ENCODE measurements around the gene ATG13.

ATG13 gene

GRCh38 chr11:46633291-46634217, 16.2 kb downstream of the ATG13 start:
- Histone ChIP-seq H3K27ac (ENCODE audit: low read length) (no peak overlapping the region), H3K4me3 (ENCODE audit: low read length) (no peak overlapping the region), H3K9ac (ENCODE audit: low read length) (no peak overlapping the region), H3K4me1 (ENCODE audit: control insufficient read depth, low read depth, low read length) (no peaks in the 10 kb centered on the region), H3K9me3 (ENCODE audit: control insufficient read depth, low read depth, low read length) (no peaks in the 10 kb centered on the region), H3K27me3 (ENCODE audit: control insufficient read depth, insufficient read depth, low read length) (no peaks in the 10 kb centered on the region), H3K36me3 (ENCODE audit: control insufficient read depth, low read depth, low read length) (peaks cover 23% of the 10 kb centered on the region)

GRCh38 chr11:46635557-46636139, 18.3 kb downstream of the ATG13 start:
- Histone ChIP-seq H3K4me3 (ENCODE audit: low read length) (no peak overlapping the region), H3K9ac (ENCODE audit: low read length) (no peak overlapping the region), H3K9me3 (ENCODE audit: control insufficient read depth, low read depth, low read length) (no peaks in the 10 kb centered on the region), H3K27me3 (ENCODE audit: control insufficient read depth, insufficient read depth, low read length) (no peaks in the 10 kb centered on the region), H3K27ac (ENCODE audit: low read length) (no peak overlapping the region), H3K36me3 (ENCODE audit: control insufficient read depth, low read depth, low read length) (peaks cover 14% of the 10 kb centered on the region), H3K4me1 (ENCODE audit: control insufficient read depth, low read depth, low read length) (no peaks in the 10 kb centered on the region)

- no peaks in the 10 kb centered on the region for H3K9me3 ChIP-seq (ENCODE audit: control insufficient read depth, low read depth, low read length)
- no peak overlapping the region for H3K9ac ChIP-seq (ENCODE audit: low read length)
- H3K27ac ChIP-seq (ENCODE audit: low read length) = no peak overlapping the region
- H3K4me3 ChIP-seq (ENCODE audit: low read length) = no peak overlapping the region
- H3K27me3 ChIP-seq (ENCODE audit: control insufficient read depth, insufficient read depth, low read length) = no peaks in the 10 kb centered on the region
- H3K4me1 ChIP-seq (ENCODE audit: control insufficient read depth, low read depth, low read length) = no peaks in the 10 kb centered on the region
- peaks cover under 1% of the 10 kb centered on the region for H3K36me3 ChIP-seq (ENCODE audit: control insufficient read depth, low read depth, low read length)
These were observed 20.2 kb downstream of the ATG13 start for GRCh38 chr11:46637546-46637945.

GRCh38 chr11:46639197-46639839, 22.0 kb downstream of the ATG13 start:
- Histone ChIP-seq H3K9ac (ENCODE audit: low read length) (no peak overlapping the region), H3K4me1 (ENCODE audit: control insufficient read depth, low read depth, low read length) (no peaks in the 10 kb centered on the region), H3K27me3 (ENCODE audit: control insufficient read depth, insufficient read depth, low read length) (no peaks in the 10 kb centered on the region), H3K27ac (ENCODE audit: low read length) (no peak overlapping the region), H3K36me3 (ENCODE audit: control insufficient read depth, low read depth, low read length) (no peaks in the 10 kb centered on the region), H3K9me3 (ENCODE audit: control insufficient read depth, low read depth, low read length) (no peaks in the 10 kb centered on the region), H3K4me3 (ENCODE audit: low read length) (no peak overlapping the region)

GRCh38 chr11:46640036-46640788, 22.9 kb downstream of the ATG13 start:
- no peaks in the 10 kb centered on the region for H3K4me1 ChIP-seq (ENCODE audit: control insufficient read depth, low read depth, low read length)
- no peaks in the 10 kb centered on the region for H3K9me3 ChIP-seq (ENCODE audit: control insufficient read depth, low read depth, low read length)
- H3K9ac ChIP-seq (ENCODE audit: low read length) = no peak overlapping the region
- H3K27ac ChIP-seq (ENCODE audit: low read length) = no peak overlapping the region
- no peaks in the 10 kb centered on the region for H3K27me3 ChIP-seq (ENCODE audit: control insufficient read depth, insufficient read depth, low read length)
- no peak overlapping the region for H3K4me3 ChIP-seq (ENCODE audit: low read length)
- H3K36me3 ChIP-seq (ENCODE audit: control insufficient read depth, low read depth, low read length) = peaks cover 3% of the 10 kb centered on the region

GRCh38 chr11:46641639-46642038, 24.3 kb downstream of the ATG13 start:
- no peak overlapping the region for H3K27ac ChIP-seq (ENCODE audit: low read length)
- H3K4me1 ChIP-seq (ENCODE audit: control insufficient read depth, low read depth, low read length) = no peaks in the 10 kb centered on the region
- no peaks in the 10 kb centered on the region for H3K9me3 ChIP-seq (ENCODE audit: control insufficient read depth, low read depth, low read length)
- no peaks in the 10 kb centered on the region for H3K27me3 ChIP-seq (ENCODE audit: control insufficient read depth, insufficient read depth, low read length)
- no peak overlapping the region for H3K9ac ChIP-seq (ENCODE audit: low read length)
- peaks cover 9% of the 10 kb centered on the region for H3K36me3 ChIP-seq (ENCODE audit: control insufficient read depth, low read depth, low read length)
- no peak overlapping the region for H3K4me3 ChIP-seq (ENCODE audit: low read length)

GRCh38 chr11:46642627-46643335, 25.4 kb downstream of the ATG13 start:
- no peaks in the 10 kb centered on the region for H3K27me3 ChIP-seq (ENCODE audit: control insufficient read depth, insufficient read depth, low read length)
- no peaks in the 10 kb centered on the region for H3K9me3 ChIP-seq (ENCODE audit: control insufficient read depth, low read depth, low read length)
- H3K4me3 ChIP-seq (ENCODE audit: low read length) = no peak overlapping the region
- H3K9ac ChIP-seq (ENCODE audit: low read length) = no peak overlapping the region
- H3K36me3 ChIP-seq (ENCODE audit: control insufficient read depth, low read depth, low read length) = peaks cover 16% of the 10 kb centered on the region
- no peaks in the 10 kb centered on the region for H3K4me1 ChIP-seq (ENCODE audit: control insufficient read depth, low read depth, low read length)
- H3K27ac ChIP-seq (ENCODE audit: low read length) = no peak overlapping the region

GRCh38 chr11:46643531-46643930, 26.2 kb downstream of the ATG13 start:
- H3K9ac ChIP-seq (ENCODE audit: low read length) = no peak overlapping the region
- no peaks in the 10 kb centered on the region for H3K9me3 ChIP-seq (ENCODE audit: control insufficient read depth, low read depth, low read length)
- H3K4me3 ChIP-seq (ENCODE audit: low read length) = no peak overlapping the region
- H3K27ac ChIP-seq (ENCODE audit: low read length) = no peak overlapping the region
- no peaks in the 10 kb centered on the region for H3K27me3 ChIP-seq (ENCODE audit: control insufficient read depth, insufficient read depth, low read length)
- peaks cover 18% of the 10 kb centered on the region for H3K36me3 ChIP-seq (ENCODE audit: control insufficient read depth, low read depth, low read length)
- H3K4me1 ChIP-seq (ENCODE audit: control insufficient read depth, low read depth, low read length) = no peaks in the 10 kb centered on the region

- Histone ChIP-seq H3K27ac (ENCODE audit: low read length) (no peak overlapping the region), H3K9me3 (ENCODE audit: control insufficient read depth, low read depth, low read length) (no peaks in the 10 kb centered on the region), H3K27me3 (ENCODE audit: control insufficient read depth, insufficient read depth, low read length) (no peaks in the 10 kb centered on the region), H3K36me3 (ENCODE audit: control insufficient read depth, low read depth, low read length) (peaks cover 18% of the 10 kb centered on the region), H3K4me1 (ENCODE audit: control insufficient read depth, low read depth, low read length) (no peaks in the 10 kb centered on the region), H3K9ac (ENCODE audit: low read length) (no peak overlapping the region), H3K4me3 (ENCODE audit: low read length) (no peak overlapping the region)
These were observed 26.6 kb downstream of the ATG13 start for GRCh38 chr11:46643986-46644385.

GRCh38 chr11:46649180-46649738, 31.9 kb downstream of the ATG13 start:
- Histone ChIP-seq H3K27me3 (ENCODE audit: control insufficient read depth, insufficient read depth, low read length) (no peaks in the 10 kb centered on the region), H3K9ac (ENCODE audit: low read length) (no peak overlapping the region), H3K4me3 (ENCODE audit: low read length) (no peak overlapping the region), H3K4me1 (ENCODE audit: control insufficient read depth, low read depth, low read length) (no peaks in the 10 kb centered on the region), H3K36me3 (ENCODE audit: control insufficient read depth, low read depth, low read length) (peaks cover 57% of the 10 kb centered on the region), H3K27ac (ENCODE audit: low read length) (no peak overlapping the region), H3K9me3 (ENCODE audit: control insufficient read depth, low read depth, low read length) (no peaks in the 10 kb centered on the region)

Data from iPS-18a (cell line).